HepG2 (cell line): ENCODE measurements around the gene CDV3. TPM values are rescaled to one million over a fixed set of nuclear protein-coding genes. Genes with fewer than 3 reads are reported as not detected.
A peak's percentile ranks its signal among the peaks of the same experiment; 100 is the strongest.

ENCODE experiments used
- CHD4 ChIP-seq: fragments of 200-600 bp; sonication (generic); IDR thresholded peaks from 2 replicates; pipeline ENCODE4 v1.7.0; 2017; ENCODE audit warnings: mild to moderate bottlenecking, low read length, borderline replicate concordance
- ELF3 ChIP-seq: IDR thresholded peaks from 2 replicates; pipeline ENCODE4 v1.6.1; 2016; ENCODE audit warnings: missing genetic modification reagents, missing compliant biosample characterization
- GABPB1 ChIP-seq: IDR thresholded peaks from 2 replicates; pipeline ENCODE4 v1.6.1; 2016; ENCODE audit warnings: mild to moderate bottlenecking, missing genetic modification reagents, moderate library complexity, missing compliant biosample characterization
- HOXA3 ChIP-seq: sonication (generic); formaldehyde crosslinking; IDR thresholded peaks from 2 replicates; pipeline ENCODE4 v1.5.0; 2020; ENCODE audit warnings: missing genetic modification reagents
- KLF16 ChIP-seq, 2 experiments: sonication (generic) in 1 of 2; formaldehyde crosslinking in 1 of 2; IDR thresholded peaks; 2 replicates each; pipeline versions ENCODE4 v1.6.1 to v1.8.0; 2016 to 2023; ENCODE audit warnings: missing genetic modification reagents in 2 of 2, missing compliant biosample characterization in 1 of 2
- MAFK ChIP-seq, 2 experiments: IDR thresholded peaks in 1 of 2; conservative IDR thresholded peaks in 1 of 2; 2 replicates each; pipeline ENCODE4 v1.6.1; 2011; ENCODE audit warnings: improper control_type of control experiment in 2 of 2, low read length in 2 of 2
- MXD4 ChIP-seq: IDR thresholded peaks from 2 replicates; pipeline ENCODE4 v1.6.1; 2016; ENCODE audit warnings: mild to moderate bottlenecking, missing biosample characterization, missing genetic modification reagents
- SAP130 ChIP-seq: IDR thresholded peaks from 2 replicates; pipeline ENCODE4 v1.6.1; 2016; ENCODE audit warnings: low read depth
- SOX5 ChIP-seq: IDR thresholded peaks from 2 replicates; pipeline ENCODE4 v1.6.1; 2016; ENCODE audit warnings: borderline replicate concordance
- TEAD3 ChIP-seq: optimal IDR thresholded peaks from 2 replicates; pipeline ENCODE3; 2016; ENCODE audit warnings: borderline replicate concordance
- ZBTB38 ChIP-seq: sonication (generic); formaldehyde crosslinking; IDR thresholded peaks from 2 replicates; pipeline ENCODE4 v1.5.1; 2020; ENCODE audit warnings: mild to moderate bottlenecking, missing genetic modification reagents
- ZFAT ChIP-seq: sonication (generic); formaldehyde crosslinking; conservative IDR thresholded peaks from 2 replicates; pipeline ENCODE4 v1.8.1; 2023; ENCODE audit warnings: missing genetic modification reagents, inconsistent platforms
- ZFY ChIP-seq: sonication (generic); formaldehyde crosslinking; IDR thresholded peaks from 2 replicates; pipeline ENCODE4 v1.4.0; 2020; ENCODE audit warnings: missing genetic modification reagents
- ZMYM2 ChIP-seq: sonication (generic); formaldehyde crosslinking; IDR thresholded peaks from 2 replicates; pipeline ENCODE4 v1.8.0; 2022; ENCODE audit warnings: mild to moderate bottlenecking, missing genetic modification reagents
- ZNF207 ChIP-seq: fragments of 450-650 bp; IDR thresholded peaks from 2 replicates; pipeline ENCODE4 v1.6.1; 2016; ENCODE audit warnings: antibody characterized with exemption, borderline replicate concordance
- ZNF816 ChIP-seq: sonication (generic); formaldehyde crosslinking; IDR thresholded peaks from 2 replicates; pipeline ENCODE4 v1.8.0; 2022; ENCODE audit warnings: missing genetic modification reagents, mild to moderate bottlenecking, borderline replicate concordance
- polyA plus RNA-seq, 8 experiments: library from polyadenylated mRNA; depleted of rRNA in 3 of 8; stranded (reverse) in 7 of 8; unstranded in 1 of 8; fragments of >200 nt; fragmentation: Illumina TruSeq in 4 of 8; extraction: Trizol in 4 of 8; gene quantifications; 2 replicates each; pipeline versions ENCODE4 v1.2.1 to v1.2.3, GENCODE V29; 2011 to 2016; ENCODE audit warnings: low read depth in 4 of 8, missing spikeins in 1 of 8, mixed read lengths in 1 of 8; ENCODE audit not compliant: insufficient read depth in 1 of 8
- total RNA-seq, 5 experiments: library from RNA; depleted of rRNA; stranded (reverse); fragments of >200 nt; fragmentation: Illumina TruSeq; extraction: Trizol; gene quantifications; 2 replicates each; pipeline ENCODE4 v1.2.3, GENCODE V29; 2016; ENCODE audit warnings: low read depth in 1 of 5
- TF ChIP-seq, protein P1 (sequence below): sonication (generic); formaldehyde crosslinking; IDR thresholded peaks from 2 replicates; pipeline ENCODE4 v1.4.0; 2020; ENCODE audit warnings: mild to moderate bottlenecking, missing genetic modification reagents
- TF ChIP-seq, protein P2 (sequence below): sonication (generic); formaldehyde crosslinking; IDR thresholded peaks from 2 replicates; pipeline ENCODE4 v1.8.0; 2022; ENCODE audit warnings: mild to moderate bottlenecking, missing genetic modification reagents, moderate library complexity
- TF ChIP-seq, protein P3 (sequence below): sonication (generic); formaldehyde crosslinking; IDR thresholded peaks from 2 replicates; pipeline ENCODE4 v1.5.1; 2020; ENCODE audit warnings: missing genetic modification reagents, mild to moderate bottlenecking, borderline replicate concordance

CDV3 gene
- total and polyA plus RNA-seq, 2 of the 13 experiments (the other 11 are each of a cell fraction or from before 2014, with no cell fraction given), result 46.6 to 145 TPM

DNA sequence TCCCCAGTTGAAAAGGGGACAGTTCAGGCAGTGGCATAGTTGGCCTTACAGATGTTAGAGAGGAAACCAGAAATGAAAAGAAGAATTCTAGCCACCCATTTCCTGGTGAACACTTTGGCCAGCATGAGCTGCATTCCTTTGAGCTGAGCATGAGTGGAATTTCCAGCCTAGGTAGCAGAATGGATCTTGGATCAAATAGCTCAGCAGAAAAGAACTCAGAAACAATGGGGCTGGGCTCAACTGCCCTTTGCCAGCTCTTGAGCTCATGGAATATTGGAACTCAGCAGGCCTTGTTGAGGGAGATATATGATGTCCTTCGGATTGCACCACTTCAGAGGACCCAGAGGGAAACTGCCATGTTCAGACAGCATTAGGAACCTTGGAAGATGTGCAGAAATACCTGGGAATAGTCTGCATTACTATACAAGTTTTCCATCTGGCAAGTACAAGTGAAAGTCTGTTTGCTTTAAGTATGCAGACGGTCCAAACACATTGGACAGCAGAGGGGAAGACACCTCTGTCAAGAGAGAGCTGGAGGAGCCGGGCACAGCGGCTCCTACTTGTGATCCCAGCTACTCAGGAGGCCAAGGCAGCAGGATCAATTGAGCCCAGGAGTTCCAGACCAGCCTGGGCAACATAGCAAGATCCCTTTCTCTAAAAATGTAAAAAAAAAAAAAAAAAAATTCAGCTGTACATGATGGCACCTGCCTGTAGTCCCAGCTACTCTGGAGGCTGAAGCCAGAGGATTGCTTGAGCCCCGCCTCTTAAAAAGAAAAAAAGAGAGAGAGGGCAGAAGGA, 3.1 kb upstream of the CDV3 start (continued):
- TF ChIP-seq, protein P1, sequence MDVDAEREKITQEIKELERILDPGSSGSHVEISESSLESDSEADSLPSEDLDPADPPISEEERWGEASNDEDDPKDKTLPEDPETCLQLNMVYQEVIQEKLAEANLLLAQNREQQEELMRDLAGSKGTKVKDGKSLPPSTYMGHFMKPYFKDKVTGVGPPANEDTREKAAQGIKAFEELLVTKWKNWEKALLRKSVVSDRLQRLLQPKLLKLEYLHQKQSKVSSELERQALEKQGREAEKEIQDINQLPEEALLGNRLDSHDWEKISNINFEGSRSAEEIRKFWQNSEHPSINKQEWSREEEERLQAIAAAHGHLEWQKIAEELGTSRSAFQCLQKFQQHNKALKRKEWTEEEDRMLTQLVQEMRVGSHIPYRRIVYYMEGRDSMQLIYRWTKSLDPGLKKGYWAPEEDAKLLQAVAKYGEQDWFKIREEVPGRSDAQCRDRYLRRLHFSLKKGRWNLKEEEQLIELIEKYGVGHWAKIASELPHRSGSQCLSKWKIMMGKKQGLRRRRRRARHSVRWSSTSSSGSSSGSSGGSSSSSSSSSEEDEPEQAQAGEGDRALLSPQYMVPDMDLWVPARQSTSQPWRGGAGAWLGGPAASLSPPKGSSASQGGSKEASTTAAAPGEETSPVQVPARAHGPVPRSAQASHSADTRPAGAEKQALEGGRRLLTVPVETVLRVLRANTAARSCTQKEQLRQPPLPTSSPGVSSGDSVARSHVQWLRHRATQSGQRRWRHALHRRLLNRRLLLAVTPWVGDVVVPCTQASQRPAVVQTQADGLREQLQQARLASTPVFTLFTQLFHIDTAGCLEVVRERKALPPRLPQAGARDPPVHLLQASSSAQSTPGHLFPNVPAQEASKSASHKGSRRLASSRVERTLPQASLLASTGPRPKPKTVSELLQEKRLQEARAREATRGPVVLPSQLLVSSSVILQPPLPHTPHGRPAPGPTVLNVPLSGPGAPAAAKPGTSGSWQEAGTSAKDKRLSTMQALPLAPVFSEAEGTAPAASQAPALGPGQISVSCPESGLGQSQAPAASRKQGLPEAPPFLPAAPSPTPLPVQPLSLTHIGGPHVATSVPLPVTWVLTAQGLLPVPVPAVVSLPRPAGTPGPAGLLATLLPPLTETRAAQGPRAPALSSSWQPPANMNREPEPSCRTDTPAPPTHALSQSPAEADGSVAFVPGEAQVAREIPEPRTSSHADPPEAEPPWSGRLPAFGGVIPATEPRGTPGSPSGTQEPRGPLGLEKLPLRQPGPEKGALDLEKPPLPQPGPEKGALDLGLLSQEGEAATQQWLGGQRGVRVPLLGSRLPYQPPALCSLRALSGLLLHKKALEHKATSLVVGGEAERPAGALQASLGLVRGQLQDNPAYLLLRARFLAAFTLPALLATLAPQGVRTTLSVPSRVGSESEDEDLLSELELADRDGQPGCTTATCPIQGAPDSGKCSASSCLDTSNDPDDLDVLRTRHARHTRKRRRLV (CRISPR knock-in tag), result no peak
- TF ChIP-seq ZFY (CRISPR knock-in tag), result no peak
- TF ChIP-seq SOX5 (CRISPR knock-in tag), result 0 out of 2 replicates have a peak, but pooled peaks have one; percentile 28
- TF ChIP-seq ZNF207, result no peak
- no peak for TF ChIP-seq ZMYM2 (CRISPR knock-in tag)
- peak; percentile 87 for TF ChIP-seq TEAD3 (CRISPR knock-in tag)
- TF ChIP-seq MXD4 (CRISPR knock-in tag), result no peak
- no peak for TF ChIP-seq HOXA3
- TF ChIP-seq KLF16 (CRISPR knock-in tag; IDR thresholded peaks at IDR 0.05), result no peak
- peak; percentile 68 for TF ChIP-seq ELF3 (CRISPR knock-in tag)
- TF ChIP-seq, protein P2, sequence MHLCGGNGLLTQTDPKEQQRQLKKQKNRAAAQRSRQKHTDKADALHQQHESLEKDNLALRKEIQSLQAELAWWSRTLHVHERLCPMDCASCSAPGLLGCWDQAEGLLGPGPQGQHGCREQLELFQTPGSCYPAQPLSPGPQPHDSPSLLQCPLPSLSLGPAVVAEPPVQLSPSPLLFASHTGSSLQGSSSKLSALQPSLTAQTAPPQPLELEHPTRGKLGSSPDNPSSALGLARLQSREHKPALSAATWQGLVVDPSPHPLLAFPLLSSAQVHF (CRISPR knock-in tag), result no peak
- TF ChIP-seq ZFAT, result no peak
- 0 out of 2 replicates have a peak, but pooled peaks have one; percentile 21 for TF ChIP-seq SAP130 (CRISPR knock-in tag)
- peak; percentile 36 to 40; a peak in 3 of 4 replicates for TF ChIP-seq MAFK (conservative IDR thresholded peaks at IDR 0.05 in 1 of 2, IDR thresholded peaks at IDR 0.05 in 1 of 2; ENCODE audit: low read length in 2 of 2)
- TF ChIP-seq ZNF816 (CRISPR knock-in tag), result no peak
- no peak for TF ChIP-seq ZBTB38 (CRISPR knock-in tag)
- TF ChIP-seq GABPB1 (CRISPR knock-in tag), result no peak
- TF ChIP-seq, protein P3, sequence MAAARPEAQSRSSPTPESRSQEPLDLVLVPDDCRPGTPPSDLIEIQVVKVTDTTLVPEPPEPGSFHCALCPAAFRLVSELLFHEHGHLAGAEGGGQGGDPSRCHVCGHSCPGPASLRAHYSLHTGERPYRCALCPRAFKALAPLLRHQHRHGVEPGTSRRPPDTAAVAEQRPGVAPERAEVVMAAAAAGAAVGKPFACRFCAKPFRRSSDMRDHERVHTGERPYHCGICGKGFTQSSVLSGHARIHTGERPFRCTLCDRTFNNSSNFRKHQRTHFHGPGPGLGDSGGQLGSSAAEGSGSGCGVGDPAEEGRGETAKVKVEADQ (CRISPR knock-in tag), result no peak
- no peak for TF ChIP-seq CHD4
- TF ChIP-seq, all 625 proteins: peak for 9
